ENCODE data around the gene UGCG. TPM values are rescaled to one million over a fixed set of nuclear protein-coding genes. Genes with fewer than 3 reads are reported as not detected.
"Not testable (repeated sequence)": the region's sequence is repeated elsewhere in the genome, so short reads cannot be mapped to it uniquely, and the experiment has no call there.

Gene UGCG
- total RNA-seq, 1 donor, result 121 TPM

- peaks cover 95% of the 10 kb centered on the region for H3K79me2 ChIP-seq (ENCODE audit: insufficient read depth, low read length)
- peaks cover 54% of the 10 kb centered on the region for H3K4me1 ChIP-seq (ENCODE audit: insufficient read depth, low read length)
- H2AFZ ChIP-seq (ENCODE audit: low read length), result no peak overlapping the region
- peaks cover 34% of the 10 kb centered on the region for H3K36me3 ChIP-seq (ENCODE audit: insufficient read depth, low read length)
- DNase-seq (ENCODE audit: insufficient read length, low spot score, missing footprints), result no peak
- no peaks in the 10 kb centered on the region for H3K9me3 ChIP-seq (ENCODE audit: low read depth, low read length)
- TF ChIP-seq CTCF (IDR thresholded peaks at IDR 0.05; ENCODE audit: extremely low read depth, low read depth, low read length), result no peak
- peak overlapping the region; percentile 97 for H3K27ac ChIP-seq (ENCODE audit: low read depth, low read length)
- peaks cover 68% of the 10 kb centered on the region for H4K20me1 ChIP-seq (ENCODE audit: insufficient read depth, low read length)
- peak overlapping the region; percentile 84 for H3K4me2 ChIP-seq (ENCODE audit: insufficient read depth, low read length)
- no peaks in the 10 kb centered on the region for H3K27me3 ChIP-seq (ENCODE audit: insufficient read depth, low read length)
- H3K4me3 ChIP-seq (ENCODE audit: insufficient read depth, low read length), result peak overlapping the region; percentile 82
These were observed 4.4 kb downstream of the UGCG start for GRCh38 chr9:111900858-111901612.

- Histone ChIP-seq H3K27me3 (ENCODE audit: insufficient read depth, low read length) (no peaks in the 10 kb centered on the region), H3K27ac (ENCODE audit: low read depth, low read length) (peak overlapping the region; percentile 97), H2AFZ (ENCODE audit: low read length) (no peak overlapping the region), H3K79me2 (ENCODE audit: insufficient read depth, low read length) (peaks cover 100% of the 10 kb centered on the region), H3K4me3 (ENCODE audit: insufficient read depth, low read length) (peak overlapping the region; percentile 82), H3K36me3 (ENCODE audit: insufficient read depth, low read length) (peaks cover 48% of the 10 kb centered on the region), H4K20me1 (ENCODE audit: insufficient read depth, low read length) (peaks cover 81% of the 10 kb centered on the region), H3K9me3 (ENCODE audit: low read depth, low read length) (no peaks in the 10 kb centered on the region), H3K4me1 (ENCODE audit: insufficient read depth, low read length) (peaks cover 69% of the 10 kb centered on the region), H3K4me2 (ENCODE audit: insufficient read depth, low read length) (peak overlapping the region; percentile 84)
- no peak for TF ChIP-seq CTCF (IDR thresholded peaks at IDR 0.05; ENCODE audit: extremely low read depth, low read depth, low read length)
- DNase-seq (ENCODE audit: insufficient read length, low spot score, missing footprints), result no peak
These were observed 6.0 kb downstream of the UGCG start for GRCh38 chr9:111902391-111903139.

- Histone ChIP-seq H3K4me2 (ENCODE audit: insufficient read depth, low read length) (peak overlapping the region; percentile 84), H3K36me3 (ENCODE audit: insufficient read depth, low read length) (peaks cover 54% of the 10 kb centered on the region), H3K4me1 (ENCODE audit: insufficient read depth, low read length) (peaks cover 79% of the 10 kb centered on the region), H3K27ac (ENCODE audit: low read depth, low read length) (peak overlapping the region; percentile 97), H4K20me1 (ENCODE audit: insufficient read depth, low read length) (peaks cover 81% of the 10 kb centered on the region), H3K79me2 (ENCODE audit: insufficient read depth, low read length) (peaks cover 100% of the 10 kb centered on the region)
- not testable (repeated sequence) for H3K27me3 ChIP-seq (ENCODE audit: insufficient read depth, low read length); DNase-seq (ENCODE audit: insufficient read length, low spot score, missing footprints); H2AFZ ChIP-seq (ENCODE audit: low read length); H3K4me3 ChIP-seq (ENCODE audit: insufficient read depth, low read length); H3K9me3 ChIP-seq (ENCODE audit: low read depth, low read length)
These were observed 6.9 kb downstream of the UGCG start for GRCh38 chr9:111903535-111903934.

- peaks cover 100% of the 10 kb centered on the region for H3K79me2 ChIP-seq (ENCODE audit: insufficient read depth, low read length)
- no peaks in the 10 kb centered on the region for H3K27me3 ChIP-seq (ENCODE audit: insufficient read depth, low read length)
- no peak for DNase-seq (ENCODE audit: insufficient read length, low spot score, missing footprints)
- H3K9me3 ChIP-seq (ENCODE audit: low read depth, low read length), result no peaks in the 10 kb centered on the region
- peaks cover 57% of the 10 kb centered on the region for H3K36me3 ChIP-seq (ENCODE audit: insufficient read depth, low read length)
- H3K4me3 ChIP-seq (ENCODE audit: insufficient read depth, low read length), result no peak overlapping the region
- peaks cover 82% of the 10 kb centered on the region for H4K20me1 ChIP-seq (ENCODE audit: insufficient read depth, low read length)
- peak overlapping the region; percentile 23 for H3K4me2 ChIP-seq (ENCODE audit: insufficient read depth, low read length)
- H3K4me1 ChIP-seq (ENCODE audit: insufficient read depth, low read length), result peaks cover 83% of the 10 kb centered on the region
- TF ChIP-seq CTCF (IDR thresholded peaks at IDR 0.05; ENCODE audit: extremely low read depth, low read depth, low read length), result no peak
- no peak overlapping the region for H2AFZ ChIP-seq (ENCODE audit: low read length)
- peak overlapping the region; percentile 97 for H3K27ac ChIP-seq (ENCODE audit: low read depth, low read length)
These were observed 7.4 kb downstream of the UGCG start for GRCh38 chr9:111904026-111904425.

Data from osteoblast (primary cell).